OCI-LY7 (cell line): Measurements from ENCODE around the gene CPNE2. TPM values are rescaled to one million over a fixed set of nuclear protein-coding genes. Genes with fewer than 3 reads are reported as not detected.

Experiments used
- BruUV-seq: library from RNA; stranded (reverse); fragments of 400-500 nt; replicated peaks from 2 replicates; lab custom pipeline; 2021; lab: Mats Ljungman, UMichigan
- CTCF ChIA-PET: fragments of 300-600 bp; sonication (Branson Sonifier 250); formaldehyde crosslinking; loops from one replicate; lab custom pipeline; 2022; ENCODE audit warnings: antibody characterized with exemption; ENCODE audit not compliant: unreplicated experiment; lab: Charles Lee
- POLR2A ChIA-PET: fragments of 300-600 bp; sonication (Branson Sonifier 250); formaldehyde crosslinking; loops from one replicate; lab custom pipeline; 2022; ENCODE audit warnings: antibody characterized with exemption; lab: Charles Lee
- DNase-seq: peaks from one replicate; pipeline ENCODE4 v3.0.0-alpha.2; 2015; ENCODE audit warnings: low spot score
- H2AFZ ChIP-seq: fragments of 200-600 bp; sonication (generic), shearing (Covaris generic); 2 replicates; pipeline ENCODE4 v1.6.1; 2014; ENCODE audit warnings: mild to moderate bottlenecking, antibody characterized with exemption, low read length, moderate library complexity
- H3K27ac ChIP-seq: fragments of 200-600 bp; sonication (generic); 2 replicates; pipeline ENCODE4 v1.5.1; 2014; ENCODE audit warnings: mixed run types, low read depth, mild to moderate bottlenecking, moderate library complexity, low read length, inconsistent platforms; ENCODE audit not compliant: poor library complexity, severe bottlenecking
- H3K36me3 ChIP-seq: fragments of 200-600 bp; sonication (generic); 2 replicates; pipeline ENCODE4 v1.6.1; 2014; ENCODE audit warnings: mild to moderate bottlenecking, antibody characterized with exemption, low read length, moderate library complexity, mixed read lengths; ENCODE audit not compliant: insufficient read depth
- H3K4me1 ChIP-seq: fragments of 200-600 bp; sonication (generic); 2 replicates; pipeline ENCODE4 v1.5.1; 2014; ENCODE audit warnings: mild to moderate bottlenecking, low read length; ENCODE audit not compliant: insufficient read depth, poor library complexity, severe bottlenecking
- H3K4me2 ChIP-seq: fragments of 200-600 bp; sonication (generic); 2 replicates; pipeline ENCODE4 v1.6.1; 2014; ENCODE audit warnings: mild to moderate bottlenecking, low read length
- H3K4me3 ChIP-seq: fragments of 200-600 bp; sonication (generic); 2 replicates; pipeline ENCODE4 v1.5.1; 2014; ENCODE audit warnings: mild to moderate bottlenecking, low read depth, low read length; ENCODE audit not compliant: poor library complexity, severe bottlenecking
- H3K79me2 ChIP-seq: fragments of 200-600 bp; sonication (generic); 2 replicates; pipeline ENCODE4 v1.6.1; 2016; ENCODE audit warnings: low read depth, mild to moderate bottlenecking, low read length, moderate library complexity, mixed read lengths; ENCODE audit not compliant: insufficient read depth
- H3K9me2 ChIP-seq: fragments of 200-600 bp; sonication (generic); 2 replicates; pipeline ENCODE4 v1.6.1; 2016; ENCODE audit warnings: mild to moderate bottlenecking, low read length, mixed read lengths; ENCODE audit not compliant: insufficient read depth
- H3K9me3 ChIP-seq: fragments of 200-600 bp; sonication (generic); 2 replicates; pipeline ENCODE4 v1.6.1; 2014; ENCODE audit warnings: mild to moderate bottlenecking, mixed run types, low read length, mixed read lengths
- H4K20me1 ChIP-seq: fragments of 200-600 bp; sonication (generic); 2 replicates; pipeline ENCODE4 v1.6.1; 2014; ENCODE audit warnings: mild to moderate bottlenecking, antibody characterized with exemption, low read length, moderate library complexity, mixed read lengths; ENCODE audit not compliant: insufficient read depth
- CTCF ChIP-seq: fragments of 200-600 bp; sonication (generic); conservative IDR thresholded peaks from 2 replicates; pipeline ENCODE4 v1.5.1; 2014; ENCODE audit warnings: mild to moderate bottlenecking, antibody characterized with exemption, low read length, moderate library complexity, mixed read lengths
- EZH2phosphoT487 ChIP-seq: fragments of 200-600 bp; sonication (generic); IDR thresholded peaks from 2 replicates; pipeline ENCODE4 v1.6.1; 2018; ENCODE audit warnings: low read depth, borderline replicate concordance, mild to moderate bottlenecking, mixed run types, antibody characterized with exemption, low read length, moderate library complexity, mixed read lengths
- intact Hi-C: fragments of 100-400 bp; cut with micrococcal nuclease; formaldehyde crosslinking; loops from one replicate; pipeline ENCODE4 v1.10.0; 2022; ENCODE audit not compliant: unreplicated experiment
- total RNA-seq, 2 experiments: library from RNA; depleted of rRNA in 1 of 2; stranded (reverse); fragments of >200 nt in 1 of 2; shearing (Covaris generic) in 1 of 2; gene quantifications; 2 replicates each; pipeline ENCODE4 v1.2.3, GENCODE V29; 2014 to 2022

CPNE2 gene
- total RNA-seq, 2 experiments from 2014 or later: 14.4 to 44.7 TPM

GRCh38 chr16:57149391-57149790, 57.0 kb downstream of the CPNE2 start:
- no TSS peak for BruUV-seq
- H3K9me3 ChIP-seq: no peaks in the 10 kb centered on the region
- intact Hi-C loops: no loop called here
- peaks cover 41% of the 10 kb centered on the region for H3K4me1 ChIP-seq
- H3K27ac ChIP-seq: no peak overlapping the region
- H2AFZ ChIP-seq: no peak overlapping the region
- H4K20me1 ChIP-seq: no peaks in the 10 kb centered on the region
- H3K4me3 ChIP-seq: no peak overlapping the region
- peaks cover 30% of the 10 kb centered on the region for H3K36me3 ChIP-seq
- no peaks in the 10 kb centered on the region for H3K79me2 ChIP-seq
- H3K9me2 ChIP-seq: no peaks in the 10 kb centered on the region
- no peak for TF ChIP-seq CTCF
- TF ChIP-seq EZH2phosphoT487: no peak
- no peak overlapping the region for H3K4me2 ChIP-seq
- DNase-seq: no peak
- POLR2A ChIA-PET: no interaction called here
- CTCF ChIA-PET: no interaction called here

- Histone ChIP-seq H3K36me3 (peaks cover 44% of the 10 kb centered on the region), H3K9me2 (no peaks in the 10 kb centered on the region), H2AFZ (no peak overlapping the region), H3K79me2 (no peaks in the 10 kb centered on the region), H3K4me2 (no peak overlapping the region), H3K4me3 (no peak overlapping the region), H4K20me1 (no peaks in the 10 kb centered on the region), H3K27ac (no peak overlapping the region), H3K4me1 (peaks cover 36% of the 10 kb centered on the region), H3K9me3 (no peaks in the 10 kb centered on the region)
- POLR2A ChIA-PET: interaction anchor here (0.6 kb wide), 1 partner anchor 251 kb away, joined by 3 read pairs; no protein-coding TSS in a partner anchor
- no TSS peak for BruUV-seq
- TF ChIP-seq CTCF: no peak
- TF ChIP-seq EZH2phosphoT487: no peak
- intact Hi-C loops: no loop called here
- no peak for DNase-seq
- CTCF ChIA-PET: no interaction called here
Observed at GRCh38 chr16:57150682-57151330, 58.4 kb downstream of the CPNE2 start.

GRCh38 chr16:57151369-57151768, 59.0 kb downstream of the CPNE2 start:
- no peak for DNase-seq
- H3K79me2 ChIP-seq: no peaks in the 10 kb centered on the region
- intact Hi-C loops: no loop called here
- no peaks in the 10 kb centered on the region for H3K9me2 ChIP-seq
- H3K9me3 ChIP-seq: no peaks in the 10 kb centered on the region
- H3K4me2 ChIP-seq: no peak overlapping the region
- TF ChIP-seq CTCF: no peak
- TF ChIP-seq EZH2phosphoT487: no peak
- H4K20me1 ChIP-seq: no peaks in the 10 kb centered on the region
- no peak overlapping the region for H3K4me3 ChIP-seq
- H3K27ac ChIP-seq: no peak overlapping the region
- H2AFZ ChIP-seq: no peak overlapping the region
- CTCF ChIA-PET: interaction anchor here (1.0 kb wide), 1 partner anchor 32 kb away, joined by 3 read pairs; no protein-coding TSS in a partner anchor
- peaks cover 30% of the 10 kb centered on the region for H3K4me1 ChIP-seq
- BruUV-seq: no TSS peak
- POLR2A ChIA-PET: interaction anchor here (0.6 to 1.0 kb wide), 2 partner anchors 18 to 251 kb away, joined by 3 read pairs; no protein-coding TSS in a partner anchor
- peaks cover 50% of the 10 kb centered on the region for H3K36me3 ChIP-seq
